Peyer's patch (tissue), 4 donors: ENCODE measurements around the gene CELA1. TPM values are rescaled to one million over a fixed set of nuclear protein-coding genes. Genes with fewer than 3 reads are reported as not detected.

Experiments
- DNase-seq, 3 donors: peaks; one replicate each; pipeline ENCODE4 v3.0.0-alpha.2; 2017 to 2019
- H3K27ac ChIP-seq, 4 donors: fragments of 200-600 bp; sonication (generic); one replicate each; pipeline ENCODE4 v1.5.1; 2016 to 2019
- H3K27me3 ChIP-seq, 2 donors: fragments of 200-600 bp; sonication (generic); one replicate each; pipeline ENCODE4 v1.5.1; 2019
- H3K36me3 ChIP-seq, 3 donors: fragments of 200-600 bp; sonication (generic); one replicate each; pipeline ENCODE4 v1.5.1; 2016 to 2019
- H3K4me1 ChIP-seq, 4 donors: fragments of 200-600 bp; sonication (generic); one replicate each; pipeline ENCODE4 v1.5.1; 2016 to 2019
- H3K4me3 ChIP-seq, 4 donors: fragments of 200-600 bp; sonication (generic); 1 replicate in 3 of 4; 2 replicates in 1 of 4; pipeline ENCODE4 v1.5.1; 2016 to 2019; ENCODE audit warnings: mild to moderate bottlenecking in 1 of 4
- H3K9me3 ChIP-seq, 4 donors: fragments of 200-600 bp; sonication (generic); one replicate each; pipeline ENCODE4 v1.5.1; 2016 to 2019; ENCODE audit warnings: mild to moderate bottlenecking in 1 of 4
- CTCF ChIP-seq, 6 experiments: fragments of 450-650 bp in 4 of 6; fragments of 200-600 bp in 2 of 6; sonication (generic) in 1 of 6; IDR thresholded peaks; one replicate each; pipeline ENCODE4 v1.5.1; 2017 to 2019; ENCODE audit warnings: antibody characterized with exemption in 6 of 6, mild to moderate bottlenecking in 3 of 6, moderate library complexity in 1 of 6
- POLR2A ChIP-seq, 2 donors: fragments of 450-650 bp; IDR thresholded peaks; one replicate each; pipeline ENCODE4 v1.5.1; 2017; ENCODE audit warnings: antibody characterized with exemption in 2 of 2, mild to moderate bottlenecking in 2 of 2, moderate library complexity in 2 of 2
- total RNA-seq, 4 donors: library from RNA; depleted of rRNA; stranded (reverse); fragments of >200 nt; gene quantifications; one replicate each; pipeline ENCODE4 v1.1.0, GENCODE V29; 2016

CELA1 gene
- total RNA-seq, 4 donors from 2014 or later, result not detected

GRCh38 chr12:51379571-51379970 is 33.1 kb upstream of the CELA1 start:
- Histone ChIP-seq H3K36me3 (peaks cover 0 to 14% (median 0%) of the 10 kb centered on the region in 3 donors), H3K4me3 (no peak overlapping the region), H3K27me3 (no peaks in the 10 kb centered on the region), H3K9me3 (no peaks in the 10 kb centered on the region), H3K4me1 (no peaks in the 10 kb centered on the region), H3K27ac (no peak overlapping the region)
- DNase-seq, result no peak
- no peak for TF ChIP-seq POLR2A (IDR thresholded peaks at IDR 0.05)
- no peak for TF ChIP-seq CTCF (IDR thresholded peaks at IDR 0.05)

GRCh38 chr12:51378749-51379148 is 32.3 kb upstream of the CELA1 start:
- H3K4me3 ChIP-seq, result no peak overlapping the region
- no peak for DNase-seq
- H3K9me3 ChIP-seq, result no peaks in the 10 kb centered on the region
- no peak for TF ChIP-seq POLR2A (IDR thresholded peaks at IDR 0.05)
- no peak for TF ChIP-seq CTCF (IDR thresholded peaks at IDR 0.05)
- no peak overlapping the region for H3K27ac ChIP-seq
- H3K36me3 ChIP-seq, result peaks cover 0 to 14% (median 0%) of the 10 kb centered on the region in 3 donors
- no peaks in the 10 kb centered on the region for H3K27me3 ChIP-seq
- H3K4me1 ChIP-seq, result no peaks in the 10 kb centered on the region

GRCh38 chr12:51377099-51377984 is 30.9 kb upstream of the CELA1 start:
- DNase-seq, result no peak
- H3K27ac ChIP-seq, result no peak overlapping the region
- peaks cover 0 to 17% (median 0%) of the 10 kb centered on the region in 3 donors for H3K36me3 ChIP-seq
- H3K27me3 ChIP-seq, result no peaks in the 10 kb centered on the region
- TF ChIP-seq CTCF (IDR thresholded peaks at IDR 0.05) (no peak), POLR2A (IDR thresholded peaks at IDR 0.05) (no peak)
- no peak overlapping the region for H3K4me3 ChIP-seq
- no peaks in the 10 kb centered on the region for H3K9me3 ChIP-seq
- H3K4me1 ChIP-seq, result no peaks in the 10 kb centered on the region

- DNase-seq, result no peak
- H3K27me3 ChIP-seq, result no peaks in the 10 kb centered on the region
- H3K36me3 ChIP-seq, result peaks cover 0 to 18% (median 0%) of the 10 kb centered on the region in 3 donors
- peaks cover 0 to 8% (median under 1%) of the 10 kb centered on the region in 4 donors for H3K4me1 ChIP-seq
- H3K27ac ChIP-seq, result no peak overlapping the region
- no peak overlapping the region for H3K4me3 ChIP-seq
- TF ChIP-seq CTCF (IDR thresholded peaks at IDR 0.05) (no peak), POLR2A (IDR thresholded peaks at IDR 0.05) (no peak)
- no peaks in the 10 kb centered on the region for H3K9me3 ChIP-seq
Measured at GRCh38 chr12:51374856-51375255, 28.4 kb upstream of the CELA1 start.

- Histone ChIP-seq H3K9me3 (no peaks in the 10 kb centered on the region), H3K27ac (no peak overlapping the region), H3K27me3 (no peaks in the 10 kb centered on the region), H3K4me1 (peaks cover 0 to 8% (median 5%) of the 10 kb centered on the region in 4 donors), H3K4me3 (no peak overlapping the region), H3K36me3 (peaks cover 0 to 13% (median 0%) of the 10 kb centered on the region in 3 donors)
- TF ChIP-seq CTCF (IDR thresholded peaks at IDR 0.05) (no peak), POLR2A (IDR thresholded peaks at IDR 0.05) (no peak)
- no peak for DNase-seq
Measured at GRCh38 chr12:51374361-51374760, 27.9 kb upstream of the CELA1 start.
